ENCODE results near the gene ISG20L2.

GRCh38 chr1:156703741-156704140 lies 24.8 kb downstream of the ISG20L2 start:
- TF ChIP-seq CTCF (conservative IDR thresholded peaks at IDR 0.05 in 1 of 2, IDR thresholded peaks at IDR 0.05 in 1 of 2; ENCODE audit: low read depth in 1 of 2, low read length in 2 of 2) (no peak), EZH2 (IDR thresholded peaks at IDR 0.05; ENCODE audit: low read length, missing control alignments) (no peak)

All from fibroblast of lung (primary cell).